Parathyroid adenoma (tissue), 2 donors: ENCODE measurements around the gene PRKCA.

Experiments
- H2AFZ ChIP-seq: fragments of 300-600 bp; sonication (generic); one replicate; pipeline ENCODE4 v1.7.0; 2017; ENCODE audit warnings: antibody characterized with exemption, mild to moderate bottlenecking
- H3K27ac ChIP-seq: fragments of 300-600 bp; sonication (generic); one replicate; pipeline ENCODE4 v1.7.0; 2017
- H3K27me3 ChIP-seq: fragments of 300-600 bp; sonication (generic); one replicate; pipeline ENCODE4 v1.7.0; 2017; ENCODE audit warnings: low read length; ENCODE audit not compliant: control insufficient read depth, insufficient read depth
- H3K36me3 ChIP-seq: fragments of 300-600 bp; sonication (generic); one replicate; pipeline ENCODE4 v1.7.0; 2017; ENCODE audit warnings: low read length; ENCODE audit not compliant: control insufficient read depth, insufficient read depth
- H3K4me1 ChIP-seq: fragments of 300-600 bp; sonication (generic); one replicate; pipeline ENCODE4 v1.7.0; 2017; ENCODE audit warnings: control low read depth
- H3K4me2 ChIP-seq: fragments of 300-600 bp; sonication (generic); one replicate; pipeline ENCODE4 v1.7.0; 2017; ENCODE audit warnings: low read length
- H3K4me3 ChIP-seq: fragments of 300-600 bp; sonication (generic); one replicate; pipeline ENCODE4 v1.7.0; 2017; ENCODE audit warnings: low read depth, low read length
- H3K79me2 ChIP-seq: fragments of 300-600 bp; sonication (generic); one replicate; pipeline ENCODE4 v1.7.0; 2017; ENCODE audit warnings: control low read depth
- H3K9ac ChIP-seq: fragments of 300-600 bp; sonication (generic); one replicate; pipeline ENCODE4 v1.7.0; 2017; ENCODE audit warnings: mild to moderate bottlenecking
- H3K9me3 ChIP-seq: fragments of 300-600 bp; sonication (generic); one replicate; pipeline ENCODE4 v1.7.0; 2017; ENCODE audit warnings: low read length; ENCODE audit not compliant: control insufficient read depth
- CTCF ChIP-seq: fragments of 300-600 bp; sonication (generic); IDR thresholded peaks from one replicate; pipeline ENCODE4 v1.7.0; 2017; ENCODE audit warnings: antibody characterized with exemption, mild to moderate bottlenecking
- donor health status: primary hyperparathyroidism.

PRKCA gene

GRCh38 chr17:66413559-66414520 is 111.4 kb downstream of the PRKCA start:
- Histone ChIP-seq H3K4me1 (no peaks in the 10 kb centered on the region), H3K36me3 (no peaks in the 10 kb centered on the region), H3K79me2 (no peaks in the 10 kb centered on the region), H3K9ac (no peak overlapping the region), H3K27me3 (no peaks in the 10 kb centered on the region), H3K4me2 (no peak overlapping the region), H3K9me3 (no peaks in the 10 kb centered on the region), H3K4me3 (no peak overlapping the region), H2AFZ (no peak overlapping the region), H3K27ac (no peak overlapping the region)
- no peak for TF ChIP-seq CTCF

GRCh38 chr17:66414561-66415175 is 112.3 kb downstream of the PRKCA start:
- Histone ChIP-seq H3K36me3 (no peaks in the 10 kb centered on the region), H3K4me3 (no peak overlapping the region), H3K79me2 (no peaks in the 10 kb centered on the region), H3K4me2 (no peak overlapping the region), H3K9me3 (no peaks in the 10 kb centered on the region), H3K27me3 (no peaks in the 10 kb centered on the region), H3K9ac (no peak overlapping the region), H3K4me1 (no peaks in the 10 kb centered on the region), H2AFZ (no peak overlapping the region), H3K27ac (no peak overlapping the region)
- TF ChIP-seq CTCF, result no peak

- Histone ChIP-seq H3K9me3 (no peaks in the 10 kb centered on the region), H3K36me3 (no peaks in the 10 kb centered on the region), H3K4me3 (no peak overlapping the region), H2AFZ (no peak overlapping the region), H3K27me3 (no peaks in the 10 kb centered on the region), H3K79me2 (no peaks in the 10 kb centered on the region), H3K9ac (no peak overlapping the region), H3K4me2 (no peak overlapping the region), H3K27ac (no peak overlapping the region), H3K4me1 (no peaks in the 10 kb centered on the region)
- no peak for TF ChIP-seq CTCF
Measured at GRCh38 chr17:66415366-66416206, 113.2 kb downstream of the PRKCA start.

GRCh38 chr17:66416207-66416940 is 114.0 kb downstream of the PRKCA start:
- TF ChIP-seq CTCF, result no peak
- Histone ChIP-seq H3K4me1 (no peaks in the 10 kb centered on the region), H3K27me3 (no peaks in the 10 kb centered on the region), H3K9ac (no peak overlapping the region), H3K4me3 (no peak overlapping the region), H3K79me2 (no peaks in the 10 kb centered on the region), H3K9me3 (no peaks in the 10 kb centered on the region), H3K36me3 (no peaks in the 10 kb centered on the region), H3K4me2 (no peak overlapping the region), H3K27ac (no peak overlapping the region), H2AFZ (no peak overlapping the region)
